SU-DHL-6 (cell line): Measurements from ENCODE around the gene LRIT3.

Experiments
- EZH2phosphoT487 ChIP-seq: fragments of 200-600 bp; sonication (generic), shearing (Covaris generic); conservative IDR thresholded peaks from 2 replicates; pipeline ENCODE4 v1.6.1; 2018; ENCODE audit warnings: mild to moderate bottlenecking, antibody characterized with exemption, low read length, moderate library complexity, mixed read lengths
- TF ChIP-seq, protein P1 (sequence below): fragments of 200-600 bp; sonication (generic); IDR thresholded peaks from one replicate; pipeline ENCODE4 v1.5.1; 2017; ENCODE audit warnings: antibody characterized with exemption, mild to moderate bottlenecking, low read length, moderate library complexity; ENCODE audit not compliant: insufficient read depth, poor library complexity, severe bottlenecking

DNA sequence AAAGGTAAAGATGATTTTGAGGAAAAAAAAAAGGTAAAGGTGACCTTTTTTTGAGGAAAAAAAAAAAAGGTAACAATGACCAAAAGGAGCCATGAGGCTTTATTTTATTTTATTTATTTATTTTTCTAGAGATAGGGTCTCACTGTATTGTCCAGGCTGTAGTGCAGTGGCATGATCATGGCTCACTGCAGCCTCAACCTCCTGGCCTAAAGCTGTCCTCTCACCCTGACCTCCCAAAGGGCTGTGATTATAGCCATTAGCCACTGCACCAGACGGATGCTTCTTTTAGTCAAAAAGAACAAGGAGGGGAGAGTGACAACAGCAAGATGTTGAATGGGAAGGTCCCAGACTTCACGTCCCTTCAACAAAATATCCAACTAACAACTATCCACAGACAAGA is 30.4 kb downstream of the LRIT3 start:
- TF ChIP-seq, protein P1, sequence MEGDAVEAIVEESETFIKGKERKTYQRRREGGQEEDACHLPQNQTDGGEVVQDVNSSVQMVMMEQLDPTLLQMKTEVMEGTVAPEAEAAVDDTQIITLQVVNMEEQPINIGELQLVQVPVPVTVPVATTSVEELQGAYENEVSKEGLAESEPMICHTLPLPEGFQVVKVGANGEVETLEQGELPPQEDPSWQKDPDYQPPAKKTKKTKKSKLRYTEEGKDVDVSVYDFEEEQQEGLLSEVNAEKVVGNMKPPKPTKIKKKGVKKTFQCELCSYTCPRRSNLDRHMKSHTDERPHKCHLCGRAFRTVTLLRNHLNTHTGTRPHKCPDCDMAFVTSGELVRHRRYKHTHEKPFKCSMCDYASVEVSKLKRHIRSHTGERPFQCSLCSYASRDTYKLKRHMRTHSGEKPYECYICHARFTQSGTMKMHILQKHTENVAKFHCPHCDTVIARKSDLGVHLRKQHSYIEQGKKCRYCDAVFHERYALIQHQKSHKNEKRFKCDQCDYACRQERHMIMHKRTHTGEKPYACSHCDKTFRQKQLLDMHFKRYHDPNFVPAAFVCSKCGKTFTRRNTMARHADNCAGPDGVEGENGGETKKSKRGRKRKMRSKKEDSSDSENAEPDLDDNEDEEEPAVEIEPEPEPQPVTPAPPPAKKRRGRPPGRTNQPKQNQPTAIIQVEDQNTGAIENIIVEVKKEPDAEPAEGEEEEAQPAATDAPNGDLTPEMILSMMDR = no peak
- no peak for TF ChIP-seq EZH2phosphoT487
